ENCODE measurements around the gene FYTTD1.

The FYTTD1 gene

DNA sequence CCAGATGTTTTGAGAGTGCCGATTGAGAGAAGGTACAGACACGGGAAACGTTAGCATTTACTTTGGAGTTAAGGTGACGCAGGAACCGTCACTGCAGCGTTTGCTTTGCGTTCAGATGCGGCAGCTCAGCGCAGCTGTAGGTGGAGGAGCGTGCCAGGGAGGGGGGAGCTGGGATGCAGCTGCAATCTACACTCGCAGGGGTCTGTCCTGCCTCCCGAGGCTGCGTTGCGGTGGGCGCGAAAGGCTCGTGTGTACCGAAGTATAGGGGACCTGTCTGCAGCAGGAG is 425 bp upstream of the FYTTD1 start:
- Histone ChIP-seq H3K27ac (peak overlapping the region; percentile 31; the same call in 1 of the 2 replicates), H4K20me1 (ENCODE audit: insufficient read depth) (peaks cover 28% of the 10 kb centered on the region), H3K27me3 (ENCODE audit: insufficient read depth, low read depth) (no peaks in the 10 kb centered on the region), H3K79me2 (ENCODE audit: insufficient read depth, low read depth) (peaks cover 32% of the 10 kb centered on the region; the same call in 1 of the 2 replicates), H3K4me3 (IDR thresholded peaks at IDR 0.05; ENCODE audit: insufficient read depth, low read depth, low read length) (peak overlapping the region; percentile 63), H3K9ac (peak overlapping the region; percentile 38; the same call in 1 of the 2 replicates), H2AFZ (ENCODE audit: low read depth) (peak overlapping the region; percentile 87), H3K4me1 (ENCODE audit: low read depth, poor library complexity, severe bottlenecking) (peaks cover 37% of the 10 kb centered on the region), H3K4me2 (peak overlapping the region; percentile 79), H3K36me3 (ENCODE audit: insufficient read depth) (no peaks in the 10 kb centered on the region)
- TF ChIP-seq, protein P1, sequence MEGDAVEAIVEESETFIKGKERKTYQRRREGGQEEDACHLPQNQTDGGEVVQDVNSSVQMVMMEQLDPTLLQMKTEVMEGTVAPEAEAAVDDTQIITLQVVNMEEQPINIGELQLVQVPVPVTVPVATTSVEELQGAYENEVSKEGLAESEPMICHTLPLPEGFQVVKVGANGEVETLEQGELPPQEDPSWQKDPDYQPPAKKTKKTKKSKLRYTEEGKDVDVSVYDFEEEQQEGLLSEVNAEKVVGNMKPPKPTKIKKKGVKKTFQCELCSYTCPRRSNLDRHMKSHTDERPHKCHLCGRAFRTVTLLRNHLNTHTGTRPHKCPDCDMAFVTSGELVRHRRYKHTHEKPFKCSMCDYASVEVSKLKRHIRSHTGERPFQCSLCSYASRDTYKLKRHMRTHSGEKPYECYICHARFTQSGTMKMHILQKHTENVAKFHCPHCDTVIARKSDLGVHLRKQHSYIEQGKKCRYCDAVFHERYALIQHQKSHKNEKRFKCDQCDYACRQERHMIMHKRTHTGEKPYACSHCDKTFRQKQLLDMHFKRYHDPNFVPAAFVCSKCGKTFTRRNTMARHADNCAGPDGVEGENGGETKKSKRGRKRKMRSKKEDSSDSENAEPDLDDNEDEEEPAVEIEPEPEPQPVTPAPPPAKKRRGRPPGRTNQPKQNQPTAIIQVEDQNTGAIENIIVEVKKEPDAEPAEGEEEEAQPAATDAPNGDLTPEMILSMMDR (conservative IDR thresholded peaks at IDR 0.05; ENCODE audit: low read depth, low read length), result no peak

DNA sequence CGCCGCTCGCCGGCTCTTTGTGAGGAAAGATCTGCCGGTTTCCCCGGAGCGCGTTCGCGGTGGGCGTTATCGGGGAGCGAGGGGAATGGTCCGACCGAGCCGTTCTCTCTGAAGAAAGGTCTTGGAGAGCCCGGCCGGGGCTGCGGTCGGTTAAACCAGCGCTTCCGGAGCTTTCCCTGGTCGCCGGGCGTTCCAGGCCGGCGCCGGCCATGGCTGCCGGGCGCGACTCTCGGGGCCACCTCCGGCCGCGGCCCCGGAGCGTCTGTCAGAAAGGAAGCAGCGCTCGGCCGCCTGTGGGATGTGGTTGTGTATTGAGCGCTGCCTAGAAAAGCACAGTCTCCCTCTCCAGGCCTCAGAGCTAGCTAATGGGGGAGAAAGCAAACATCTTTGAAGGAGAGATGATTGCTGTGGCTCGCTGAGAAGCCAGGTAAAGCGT is 731 bp downstream of the FYTTD1 start:
- H3K27me3 ChIP-seq (ENCODE audit: insufficient read depth, low read depth), result no peaks in the 10 kb centered on the region
- H3K27ac ChIP-seq, result peak overlapping the region; percentile 31
- peak overlapping the region; percentile 38; the same call in 1 of the 2 replicates for H3K9ac ChIP-seq
- H4K20me1 ChIP-seq (ENCODE audit: insufficient read depth), result peaks cover 28% of the 10 kb centered on the region
- TF ChIP-seq, protein P1 (conservative IDR thresholded peaks at IDR 0.05; ENCODE audit: low read depth, low read length), result no peak
- peak overlapping the region; percentile 79 for H3K4me2 ChIP-seq
- H3K4me1 ChIP-seq (ENCODE audit: low read depth, poor library complexity, severe bottlenecking), result peaks cover 37% of the 10 kb centered on the region
- peak overlapping the region; percentile 87 for H2AFZ ChIP-seq (ENCODE audit: low read depth)
- peak overlapping the region; percentile 66 for H3K4me3 ChIP-seq (IDR thresholded peaks at IDR 0.05; ENCODE audit: insufficient read depth, low read depth, low read length)
- peaks cover 43% of the 10 kb centered on the region for H3K79me2 ChIP-seq (ENCODE audit: insufficient read depth, low read depth)
- no peaks in the 10 kb centered on the region for H3K36me3 ChIP-seq (ENCODE audit: insufficient read depth)

DNA sequence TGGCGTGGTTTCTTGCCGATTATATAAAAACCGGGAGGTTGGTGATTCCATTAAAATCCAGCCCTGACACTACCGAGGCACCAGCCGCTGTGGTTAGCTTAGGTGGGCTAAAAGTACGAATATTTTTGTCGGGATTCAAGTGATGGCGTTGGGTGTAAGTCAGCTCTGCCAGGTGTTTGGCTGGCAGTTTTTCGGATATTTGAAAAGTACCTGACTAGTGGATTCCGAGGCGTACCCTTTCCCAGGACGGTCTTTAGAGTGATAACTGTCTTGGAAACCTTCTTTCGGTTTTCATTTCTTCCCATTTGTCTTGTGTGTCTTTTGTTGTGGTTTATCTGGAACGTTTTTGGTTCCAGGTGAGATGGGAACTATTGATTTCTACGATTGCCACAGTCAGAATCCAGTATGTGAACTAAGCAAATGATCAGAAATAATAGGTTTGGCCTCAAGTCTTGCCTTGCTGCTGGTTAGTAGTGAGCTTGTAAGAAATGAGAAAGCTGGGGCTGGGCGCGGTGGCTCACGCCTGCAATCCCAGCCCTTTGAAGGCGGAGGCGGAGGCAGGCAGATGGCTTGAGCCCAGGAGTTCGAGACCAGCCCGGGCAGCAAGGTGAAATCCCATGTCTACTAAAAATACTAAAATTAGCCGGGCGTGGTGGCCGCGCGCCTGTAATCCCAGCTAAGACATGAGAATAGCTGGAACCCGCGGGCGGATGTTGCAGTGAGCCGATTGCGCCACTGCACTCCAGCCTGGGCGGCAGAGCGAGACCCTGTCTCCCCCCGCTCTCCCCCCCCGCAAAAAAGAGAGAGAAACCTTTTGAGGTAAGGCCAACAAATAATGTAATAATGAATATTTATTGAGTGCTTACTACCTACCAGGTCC is 1.4 kb downstream of the FYTTD1 start:
- TF ChIP-seq, protein P1 (conservative IDR thresholded peaks at IDR 0.05; ENCODE audit: low read depth, low read length), result no peak
- peak overlapping the region; percentile 79 for H3K4me2 ChIP-seq
- peak overlapping the region; percentile 31; the same call in 1 of the 2 replicates for H3K27ac ChIP-seq
- H3K9ac ChIP-seq, result peak overlapping the region; percentile 38; the same call in 1 of the 2 replicates
- H3K36me3 ChIP-seq (ENCODE audit: insufficient read depth), result no peaks in the 10 kb centered on the region
- peaks cover 37% of the 10 kb centered on the region for H3K4me1 ChIP-seq (ENCODE audit: low read depth, poor library complexity, severe bottlenecking)
- no peaks in the 10 kb centered on the region for H3K27me3 ChIP-seq (ENCODE audit: insufficient read depth, low read depth)
- peak overlapping the region; percentile 66 for H3K4me3 ChIP-seq (IDR thresholded peaks at IDR 0.05; ENCODE audit: insufficient read depth, low read depth, low read length)
- peak overlapping the region; percentile 87; the same call in 1 of the 2 replicates for H2AFZ ChIP-seq (ENCODE audit: low read depth)
- H4K20me1 ChIP-seq (ENCODE audit: insufficient read depth), result peaks cover 28% of the 10 kb centered on the region
- H3K79me2 ChIP-seq (ENCODE audit: insufficient read depth, low read depth), result peaks cover 43% of the 10 kb centered on the region

DNA sequence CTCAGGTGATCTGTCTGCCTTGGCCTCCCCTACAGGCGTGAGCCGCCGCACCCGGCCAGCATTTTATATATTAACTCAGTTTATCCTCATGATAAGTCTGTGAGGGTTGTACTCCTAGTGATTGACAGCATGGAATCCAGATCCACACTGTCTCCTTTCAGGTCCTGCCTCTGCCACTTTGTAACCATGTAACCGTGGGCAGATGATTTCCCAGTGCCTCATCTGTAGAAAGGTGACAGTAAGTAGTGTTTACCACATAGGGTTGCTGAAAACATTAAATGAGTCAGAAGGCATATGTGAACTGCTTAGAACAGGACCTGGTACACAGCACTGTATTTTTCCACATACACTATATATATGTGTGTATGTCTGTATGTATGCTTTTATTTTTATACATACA is 2.4 kb downstream of the FYTTD1 start:
- Histone ChIP-seq H4K20me1 (ENCODE audit: insufficient read depth) (peaks cover 28% of the 10 kb centered on the region), H3K9ac (peak overlapping the region; percentile 38; the same call in 1 of the 2 replicates), H3K4me3 (IDR thresholded peaks at IDR 0.05; ENCODE audit: insufficient read depth, low read depth, low read length) (no peak overlapping the region), H2AFZ (ENCODE audit: low read depth) (no peak overlapping the region), H3K4me2 (peak overlapping the region; percentile 79), H3K27me3 (ENCODE audit: insufficient read depth, low read depth) (no peaks in the 10 kb centered on the region), H3K79me2 (ENCODE audit: insufficient read depth, low read depth) (peaks cover 43% of the 10 kb centered on the region), H3K36me3 (ENCODE audit: insufficient read depth) (no peaks in the 10 kb centered on the region), H3K4me1 (ENCODE audit: low read depth, poor library complexity, severe bottlenecking) (peaks cover 32% of the 10 kb centered on the region), H3K27ac (no peak overlapping the region)
- TF ChIP-seq, protein P1 (conservative IDR thresholded peaks at IDR 0.05; ENCODE audit: low read depth, low read length), result no peak

Measured in KMS-11 (cell line).